Mesodermal cell (in vitro differentiated cells): ENCODE measurements around the gene MYCN.

Experiments
- H3K27ac ChIP-seq: 2 replicates; pipeline ENCODE4 v1.7.0; 2013; ENCODE audit warnings: mild to moderate bottlenecking, low read depth, low read length, moderate library complexity; ENCODE audit not compliant: severe bottlenecking
- H3K36me3 ChIP-seq: 2 replicates; pipeline ENCODE4 v1.7.1; 2013; ENCODE audit warnings: mild to moderate bottlenecking, low read length, moderate library complexity; ENCODE audit not compliant: control insufficient read depth, insufficient read depth
- H3K4me1 ChIP-seq: one replicate; pipeline ENCODE4 v1.7.1; 2013; ENCODE audit warnings: mild to moderate bottlenecking, low read length; ENCODE audit not compliant: insufficient read depth, control insufficient read depth, poor library complexity, severe bottlenecking
- H3K4me3 ChIP-seq: 2 replicates; pipeline ENCODE4 v1.7.0; 2013; ENCODE audit warnings: low read length, control low read depth, mild to moderate bottlenecking; ENCODE audit not compliant: insufficient read depth, poor library complexity, severe bottlenecking; ENCODE audit errors: extremely low read depth
- H3K9me3 ChIP-seq: 2 replicates; pipeline ENCODE4 v1.7.1; 2013; ENCODE audit warnings: mild to moderate bottlenecking, low read length, moderate library complexity; ENCODE audit not compliant: control insufficient read depth
- WGBS, 2 experiments: methylation state at CpG; one replicate each; pipeline ENCODE4 v1.1.5; 2013; ENCODE audit warnings: missing lambda C conversion rate in 2 of 2; ENCODE audit not compliant: insufficient coverage in 2 of 2; 5-methylcytosine and 5-hydroxymethylcytosine counted together

MYCN gene

GRCh38 chr2:15964936-15965563 lies 24.7 kb downstream of the MYCN start:
- H3K27ac ChIP-seq, result no peak overlapping the region
- H3K4me1 ChIP-seq, result no peaks in the 10 kb centered on the region
- H3K4me3 ChIP-seq, result no peak overlapping the region
- H3K36me3 ChIP-seq, result no peaks in the 10 kb centered on the region
- WGBS, 2 experiments, result 69 to 83% methylated on average over 2 to 6 of the region's 7 CpGs
- no peaks in the 10 kb centered on the region for H3K9me3 ChIP-seq

GRCh38 chr2:15965564-15966019 lies 25.2 kb downstream of the MYCN start:
- no peak overlapping the region for H3K27ac ChIP-seq
- no peaks in the 10 kb centered on the region for H3K36me3 ChIP-seq
- no peaks in the 10 kb centered on the region for H3K4me1 ChIP-seq
- WGBS, 2 experiments, result 65 to 71% methylated on average over 8 to 10 of the region's 14 CpGs
- H3K9me3 ChIP-seq, result no peaks in the 10 kb centered on the region
- H3K4me3 ChIP-seq, result no peak overlapping the region

GRCh38 chr2:15967415-15968279 lies 27.3 kb downstream of the MYCN start:
- 87 to 91% methylated on average over 6 to 7 of the region's 10 CpGs for WGBS, 2 experiments
- Histone ChIP-seq H3K36me3 (no peaks in the 10 kb centered on the region), H3K4me1 (no peaks in the 10 kb centered on the region), H3K4me3 (no peak overlapping the region), H3K9me3 (no peaks in the 10 kb centered on the region), H3K27ac (no peak overlapping the region)

GRCh38 chr2:15968280-15969178 lies 28.2 kb downstream of the MYCN start:
- Histone ChIP-seq H3K27ac (no peak overlapping the region), H3K4me3 (no peak overlapping the region), H3K9me3 (no peaks in the 10 kb centered on the region), H3K36me3 (no peaks in the 10 kb centered on the region), H3K4me1 (no peaks in the 10 kb centered on the region)
- 86 to 90% methylated on average over 5 to 7 of the region's 7 CpGs for WGBS, 2 experiments

GRCh38 chr2:15969214-15969613 lies 28.9 kb downstream of the MYCN start:
- Histone ChIP-seq H3K4me1 (no peaks in the 10 kb centered on the region), H3K9me3 (no peaks in the 10 kb centered on the region), H3K27ac (no peak overlapping the region), H3K4me3 (no peak overlapping the region), H3K36me3 (no peaks in the 10 kb centered on the region)
- WGBS, 2 experiments, result 96% methylated on average over 3 of the region's 4 CpGs; no CpG with 5 or more reads in 1 of the 2 experiments

GRCh38 chr2:15970701-15971100 lies 30.4 kb downstream of the MYCN start:
- no peak overlapping the region for H3K27ac ChIP-seq
- no peak overlapping the region for H3K4me3 ChIP-seq
- no peaks in the 10 kb centered on the region for H3K4me1 ChIP-seq
- H3K9me3 ChIP-seq, result no peaks in the 10 kb centered on the region
- WGBS, 2 experiments, result 95 to 100% methylated on average over 3 to 4 of the region's 5 CpGs
- no peaks in the 10 kb centered on the region for H3K36me3 ChIP-seq

- 81 to 83% methylated on average over 5 to 7 of the region's 7 CpGs for WGBS, 2 experiments
- no peak overlapping the region for H3K4me3 ChIP-seq
- H3K9me3 ChIP-seq, result no peaks in the 10 kb centered on the region
- H3K4me1 ChIP-seq, result no peaks in the 10 kb centered on the region
- no peaks in the 10 kb centered on the region for H3K36me3 ChIP-seq
- H3K27ac ChIP-seq, result no peak overlapping the region
These were observed 31.0 kb downstream of the MYCN start for GRCh38 chr2:15971351-15971750.

- 89 to 95% methylated on average over 3 of the region's 7 CpGs for WGBS, 2 experiments
These were observed 31.6 kb downstream of the MYCN start for GRCh38 chr2:15971831-15972522.

GRCh38 chr2:15973481-15974401 lies 33.4 kb downstream of the MYCN start:
- H3K9me3 ChIP-seq, result no peaks in the 10 kb centered on the region
- WGBS, 2 experiments, result 83 to 97% methylated on average over 3 to 6 of the region's 7 CpGs
- H3K36me3 ChIP-seq, result no peaks in the 10 kb centered on the region
- H3K27ac ChIP-seq, result no peak overlapping the region
- no peaks in the 10 kb centered on the region for H3K4me1 ChIP-seq
- H3K4me3 ChIP-seq, result no peak overlapping the region

More at GRCh38 chr2:15971831-15972522, 31.6 kb downstream of the MYCN start:
- Histone ChIP-seq H3K4me3 (no peak overlapping the region), H3K36me3 (no peaks in the 10 kb centered on the region), H3K4me1 (no peaks in the 10 kb centered on the region), H3K27ac (no peak overlapping the region), H3K9me3 (no peaks in the 10 kb centered on the region)
